ENCODE measurements around the gene ATP9A. TPM values are rescaled to one million over a fixed set of nuclear protein-coding genes. Genes with fewer than 3 reads are reported as not detected.

Gene ATP9A
- total and polyA plus RNA-seq, 4 donors, result 2.4 to 16.7 (median 9.9) TPM

- DNase-seq (ENCODE audit: low spot score), result no peak
- Histone ChIP-seq H3K4me1 (ENCODE audit: control insufficient read depth in 4 of 4, insufficient read depth in 4 of 4, low read length in 3 of 4) (peaks cover 0 to 2% (median 0%) of the 10 kb centered on the region in 4 donors), H3K4me3 (ENCODE audit: low read depth in 1 of 3, low read length in 3 of 3) (no peak overlapping the region), H3K9ac (ENCODE audit: low read depth in 1 of 2, low read length in 2 of 2) (no peak overlapping the region), H3K9me3 (ENCODE audit: control insufficient read depth in 4 of 4, low read length in 3 of 4) (no peaks in the 10 kb centered on the region), H3K27ac (ENCODE audit: low read depth in 1 of 2, low read length in 2 of 2) (no peak overlapping the region), H3K36me3 (ENCODE audit: control insufficient read depth in 4 of 4, insufficient read depth in 3 of 4, low read depth in 1 of 4, low read length in 3 of 4) (peaks cover 0 to 5% (median 0%) of the 10 kb centered on the region in 4 donors), H3K27me3 (ENCODE audit: control insufficient read depth in 4 of 4, insufficient read depth in 4 of 4, low read length in 3 of 4) (no peaks in the 10 kb centered on the region)
- WGBS, result 50% methylated on average over 14 of the region's 14 CpGs
- no peak for TF ChIP-seq TAF1 (conservative IDR thresholded peaks at IDR 0.05)
- TF ChIP-seq HNF4A (conservative IDR thresholded peaks at IDR 0.05), result no peak
- no peak for TF ChIP-seq NR2F2 (IDR thresholded peaks at IDR 0.05)
- TF ChIP-seq ZBTB33 (IDR thresholded peaks at IDR 0.05), result no peak
- TF ChIP-seq YY1 (IDR thresholded peaks at IDR 0.05), result no peak
- no peak for TF ChIP-seq EGR1 (IDR thresholded peaks at IDR 0.05; ENCODE audit: low read depth in 2 of 2)
- TF ChIP-seq MAX (IDR thresholded peaks at IDR 0.05), result no peak
- TF ChIP-seq ATF3 (IDR thresholded peaks at IDR 0.05), result no peak
- no peak for TF ChIP-seq RXRA (IDR thresholded peaks at IDR 0.05)
- no peak for TF ChIP-seq GABPA (IDR thresholded peaks at IDR 0.05 in 1 of 2, conservative IDR thresholded peaks at IDR 0.05 in 1 of 2)
- TF ChIP-seq FOXA1 (IDR thresholded peaks at IDR 0.05), result no peak
- no peak for TF ChIP-seq FOXA2 (IDR thresholded peaks at IDR 0.05)
- TF ChIP-seq CTCF (IDR thresholded peaks at IDR 0.05; ENCODE audit: low read depth, low read length, missing input control), result no peak
- TF ChIP-seq SP1 (IDR thresholded peaks at IDR 0.05), result no peak
- no peak for TF ChIP-seq HNF4G (IDR thresholded peaks at IDR 0.05)
- TF ChIP-seq REST (IDR thresholded peaks at IDR 0.05), result no peak
Observed at GRCh38 chr20:51695574-51696303, 72.5 kb downstream of the ATP9A start.

Measured in liver (tissue), 9 donors.